ENCODE results near the gene HTR3A.

Gene HTR3A

GRCh38 chr11:113994077-113994954 is 19.4 kb downstream of the HTR3A start:
- no peak overlapping the region for H3K4me3 ChIP-seq (replicated peaks in 1 of 2; ENCODE audit: low read depth in 2 of 2, low read length in 2 of 2)
- TF ChIP-seq CTCF (IDR thresholded peaks at IDR 0.05; ENCODE audit: low read depth, low read length) = peak; percentile 78
- DNase-seq (ENCODE audit: low read depth in 2 of 2) = peak in 1 of 2 donors; percentile 27

- no peak for DNase-seq (ENCODE audit: low read depth in 2 of 2)
- no peak for TF ChIP-seq CTCF (IDR thresholded peaks at IDR 0.05; ENCODE audit: low read depth, low read length)
- H3K4me3 ChIP-seq (replicated peaks in 1 of 2; ENCODE audit: low read depth in 2 of 2, low read length in 2 of 2) = no peak overlapping the region
Measured at GRCh38 chr11:113997473-113997872, 22.6 kb downstream of the HTR3A start.

GRCh38 chr11:113998574-113998973 is 23.7 kb downstream of the HTR3A start:
- no peak overlapping the region for H3K4me3 ChIP-seq (replicated peaks in 1 of 2; ENCODE audit: low read depth in 2 of 2, low read length in 2 of 2)
- TF ChIP-seq CTCF (IDR thresholded peaks at IDR 0.05; ENCODE audit: low read depth, low read length) = no peak
- no peak for DNase-seq (ENCODE audit: low read depth in 2 of 2)

GRCh38 chr11:114000526-114000925 is 25.6 kb downstream of the HTR3A start:
- no peak overlapping the region for H3K4me3 ChIP-seq (replicated peaks in 1 of 2; ENCODE audit: low read depth in 2 of 2, low read length in 2 of 2)
- no peak for DNase-seq (ENCODE audit: low read depth in 2 of 2)
- no peak for TF ChIP-seq CTCF (IDR thresholded peaks at IDR 0.05; ENCODE audit: low read depth, low read length)

- DNase-seq (ENCODE audit: low read depth in 2 of 2) = peak in 1 of 2 donors; percentile 35
- TF ChIP-seq CTCF (IDR thresholded peaks at IDR 0.05; ENCODE audit: low read depth, low read length) = no peak
- no peak overlapping the region for H3K4me3 ChIP-seq (replicated peaks in 1 of 2; ENCODE audit: low read depth in 2 of 2, low read length in 2 of 2)
Measured at GRCh38 chr11:114001416-114001815, 26.5 kb downstream of the HTR3A start.

GRCh38 chr11:114008331-114008730 is 33.4 kb downstream of the HTR3A start:
- no peak for DNase-seq (ENCODE audit: low read depth in 2 of 2)
- no peak for TF ChIP-seq CTCF (IDR thresholded peaks at IDR 0.05; ENCODE audit: low read depth, low read length)
- H3K4me3 ChIP-seq (replicated peaks in 1 of 2; ENCODE audit: low read depth in 2 of 2, low read length in 2 of 2) = no peak overlapping the region

Data from cardiac fibroblast (primary cell).